H1 (cell line): ENCODE results near the gene PLPP4. TPM values are rescaled to one million over a fixed set of nuclear protein-coding genes. Genes with fewer than 3 reads are reported as not detected.
A peak's percentile ranks its signal among the peaks of the same experiment; 100 is the strongest.

ENCODE experiments used
- CTCF ChIA-PET: fragments of 300-600 bp; sonication (Branson Sonifier 250); formaldehyde crosslinking; loops from one replicate; lab custom pipeline; 2021; ENCODE audit not compliant: partially characterized antibody; lab: Charles Lee
- POLR2A ChIA-PET: fragments of 300-600 bp; sonication (Branson Sonifier 250); formaldehyde crosslinking; loops from one replicate; lab custom pipeline; 2021; ENCODE audit warnings: inconsistent platforms; ENCODE audit not compliant: partially characterized antibody; lab: Charles Lee
- DNase-seq, 2 experiments: peaks; one replicate each; pipeline versions ENCODE4 v3.0.0 to v3.0.0-alpha.2; 2010 to 2022; ENCODE audit warnings: low spot score in 2 of 2, low read depth in 1 of 2, mixed read lengths in 1 of 2
- FAIRE-seq: peaks from 2 replicates; lab custom pipeline; 2011; peaks lifted over from hg19 to GRCh38; lab: Jason Lieb, UNC
- H2AFZ ChIP-seq: 2 replicates; pipeline ENCODE4 v1.8.1; 2012; ENCODE audit warnings: low read length, inconsistent platforms
- H2AK5ac ChIP-seq: 2 replicates; pipeline ENCODE4 v1.6.1; 2013; ENCODE audit warnings: low read depth, low read length
- H2BK120ac ChIP-seq: replicated peaks from 2 replicates; pipeline ENCODE3; 2013; ENCODE audit warnings: low read depth, low read length, inconsistent platforms
- H2BK12ac ChIP-seq: 2 replicates; pipeline ENCODE4 v1.6.1; 2013; ENCODE audit warnings: low read depth, low read length
- H2BK15ac ChIP-seq: 2 replicates; pipeline ENCODE4 v1.6.1; 2013; ENCODE audit warnings: low read length
- H2BK20ac ChIP-seq: 2 replicates; pipeline ENCODE4 v1.6.1; 2013; ENCODE audit warnings: low read length
- H2BK5ac ChIP-seq: 2 replicates; pipeline ENCODE4 v1.6.1; 2013; ENCODE audit warnings: low read depth, low read length
- H3K14ac ChIP-seq: 2 replicates; pipeline ENCODE4 v1.6.1; 2013; ENCODE audit warnings: inconsistent platforms; ENCODE audit not compliant: insufficient read length
- H3K18ac ChIP-seq: 2 replicates; pipeline ENCODE4 v1.6.1; 2013; ENCODE audit warnings: low read length; ENCODE audit errors: extremely low read depth
- H3K23ac ChIP-seq: 2 replicates; pipeline ENCODE4 v1.6.1; 2013; ENCODE audit warnings: inconsistent platforms; ENCODE audit not compliant: insufficient read length
- H3K23me2 ChIP-seq: 2 replicates; pipeline ENCODE4 v1.6.1; 2013; ENCODE audit warnings: low read depth, low read length
- H3K27ac ChIP-seq: 2 replicates; pipeline ENCODE4 v1.6.1; 2011; ENCODE audit warnings: low read depth, low read length, inconsistent platforms
- H3K27me3 ChIP-seq, 4 experiments: replicated peaks in 1 of 4; 1 replicate in 1 of 4; 2 replicates in 3 of 4; pipeline versions ENCODE4 v1.6.1 to v1.8.1; 2011 to 2013; ENCODE audit warnings: low read length in 3 of 4, mild to moderate bottlenecking in 3 of 4, inconsistent platforms in 2 of 4, mixed read lengths in 2 of 4, moderate library complexity in 1 of 4; ENCODE audit not compliant: control insufficient read depth in 3 of 4, insufficient read depth in 3 of 4; ENCODE audit errors: extremely low read depth in 1 of 4
- H3K36me3 ChIP-seq, 4 experiments: 2 replicates each; pipeline versions ENCODE4 v1.6.1 to v1.8.1; 2011 to 2013; ENCODE audit warnings: mild to moderate bottlenecking in 4 of 4, low read length in 3 of 4, moderate library complexity in 2 of 4, control low read depth in 1 of 4, inconsistent platforms in 1 of 4; ENCODE audit not compliant: insufficient read depth in 4 of 4, control insufficient read depth in 2 of 4
- H3K4ac ChIP-seq: replicated peaks from 2 replicates; pipeline ENCODE3; 2013; ENCODE audit warnings: low read length, low read depth, mixed read lengths, inconsistent platforms; ENCODE audit not compliant: insufficient read length
- H3K4me1 ChIP-seq, 4 experiments: replicated peaks in 1 of 4; 1 replicate in 1 of 4; 2 replicates in 3 of 4; pipeline versions ENCODE4 v1.6.1 to v1.8.1; 2011 to 2013; ENCODE audit warnings: low read length in 3 of 4, inconsistent platforms in 2 of 4, mixed read lengths in 1 of 4; ENCODE audit not compliant: insufficient read depth in 4 of 4, control insufficient read depth in 3 of 4
- H3K4me2 ChIP-seq, 2 experiments: 2 replicates each; pipeline versions ENCODE4 v1.6.1 to v1.8.1; 2011 to 2013; ENCODE audit warnings: low read depth in 2 of 2, low read length in 2 of 2, control low read depth in 1 of 2, inconsistent platforms in 1 of 2, mild to moderate bottlenecking in 1 of 2; ENCODE audit not compliant: insufficient read depth in 1 of 2
- H3K4me3 ChIP-seq, 4 experiments: fragments of 200-600, 300-600 bp in 1 of 4; sonication (generic), shearing (Covaris generic), sonication (Bioruptor Twin) in 1 of 4; 2 replicates each; pipeline versions ENCODE4 v1.5.1 to v1.8.1; 2011 to 2016; ENCODE audit warnings: low read length in 4 of 4, low read depth in 3 of 4, control low read depth in 2 of 4, inconsistent platforms in 2 of 4, mild to moderate bottlenecking in 2 of 4, mixed read lengths in 1 of 4, moderate library complexity in 1 of 4; ENCODE audit not compliant: insufficient read depth in 2 of 4; ENCODE audit errors: extremely low read depth in 1 of 4
- H3K56ac ChIP-seq: replicated peaks from 2 replicates; pipeline ENCODE3; 2013; ENCODE audit warnings: low read depth, mild to moderate bottlenecking, mixed read lengths, low read length, inconsistent platforms; ENCODE audit not compliant: insufficient read length
- H3K79me1 ChIP-seq: 2 replicates; pipeline ENCODE4 v1.6.1; 2013; ENCODE audit warnings: low read depth, low read length, control low read depth
- H3K79me2 ChIP-seq, 2 experiments: 2 replicates each; pipeline versions ENCODE4 v1.6.1 to v1.8.1; 2012 to 2013; ENCODE audit warnings: low read length in 2 of 2, mild to moderate bottlenecking in 2 of 2, inconsistent platforms in 1 of 2; ENCODE audit not compliant: insufficient read depth in 2 of 2, control insufficient read depth in 1 of 2
- H3K9ac ChIP-seq, 4 experiments: replicated peaks in 1 of 4; 1 replicate in 1 of 4; 2 replicates in 3 of 4; pipeline versions ENCODE4 v1.6.1 to v1.8.1; 2011 to 2013; ENCODE audit warnings: low read depth in 3 of 4, low read length in 3 of 4, control low read depth in 2 of 4, mild to moderate bottlenecking in 2 of 4, moderate library complexity in 2 of 4, inconsistent platforms in 1 of 4; ENCODE audit errors: extremely low read depth in 1 of 4
- H3K9me3 ChIP-seq, 2 experiments: 2 replicates each; pipeline versions ENCODE4 v1.6.1 to v1.8.1; 2012 to 2013; ENCODE audit warnings: mild to moderate bottlenecking in 2 of 2, moderate library complexity in 2 of 2, control low read depth in 1 of 2, inconsistent platforms in 1 of 2, low read depth in 1 of 2, low read length in 1 of 2, mixed read lengths in 1 of 2; ENCODE audit not compliant: insufficient read depth in 2 of 2
- H4K20me1 ChIP-seq, 2 experiments: replicated peaks in 1 of 2; 2 replicates each; pipeline versions ENCODE3 to v1.8.1; 2011 to 2013; ENCODE audit warnings: inconsistent platforms in 2 of 2, low read length in 2 of 2, mild to moderate bottlenecking in 1 of 2; ENCODE audit not compliant: insufficient read depth in 2 of 2, control insufficient read depth in 1 of 2
- H4K5ac ChIP-seq: 2 replicates; pipeline ENCODE4 v1.6.1; 2013; ENCODE audit warnings: low read length, low read depth, mixed read lengths, inconsistent platforms; ENCODE audit not compliant: insufficient read length
- H4K8ac ChIP-seq: 2 replicates; pipeline ENCODE4 v1.8.0; 2013; ENCODE audit warnings: mild to moderate bottlenecking, moderate library complexity, low read length, inconsistent platforms; ENCODE audit not compliant: insufficient read depth; ENCODE audit errors: extremely low read depth
- H4K91ac ChIP-seq: replicated peaks from 2 replicates; pipeline ENCODE3; 2013; ENCODE audit warnings: low read length, mixed read lengths, inconsistent platforms; ENCODE audit not compliant: insufficient read length
- KDM5A ChIP-seq: fragments of 200-600 bp; IDR thresholded peaks from 2 replicates; pipeline ENCODE4 v1.7.1; 2012; ENCODE audit warnings: mild to moderate bottlenecking, low read length, inconsistent platforms, mixed read lengths
- POU5F1 ChIP-seq: IDR thresholded peaks from 2 replicates; pipeline ENCODE4 v1.6.1; 2011; ENCODE audit warnings: low read depth, mild to moderate bottlenecking, low read length, moderate library complexity
- SRF ChIP-seq: IDR thresholded peaks from 2 replicates; pipeline ENCODE4 v1.6.1; 2011; ENCODE audit warnings: mild to moderate bottlenecking, low read depth, low read length, moderate library complexity
- TAF1 ChIP-seq: IDR thresholded peaks from 2 replicates; pipeline ENCODE4 v1.6.1; 2011; ENCODE audit warnings: mild to moderate bottlenecking, low read depth, low read length
- WGBS, 2 experiments: shearing (Covaris generic) in 1 of 2; methylation state at CpG; one replicate each; pipeline versions ENCODE4 v1.1.6 to v1.1.7; 2013 to 2015; ENCODE audit warnings: low lambda C conversion rate in 2 of 2, mixed read lengths in 2 of 2, inconsistent platforms in 1 of 2, low coverage in 1 of 2, missing lambda C conversion rate in 1 of 2; ENCODE audit not compliant: insufficient replicate concordance in 2 of 2, insufficient coverage in 1 of 2, insufficient read length in 1 of 2; ENCODE audit errors: extremely low coverage in 1 of 2, missing lambda C conversion rate in 1 of 2; 5-methylcytosine and 5-hydroxymethylcytosine counted together
- polyA plus RNA-seq, 7 experiments: library from polyadenylated mRNA; depleted of rRNA in 3 of 7; stranded (reverse) in 5 of 7; unstranded in 2 of 7; fragments of >200 nt in 5 of 7; fragments of 200-250 nt in 2 of 7; gene quantifications; 1 replicate in 5 of 7; 2 replicates in 1 of 7; 4 replicates in 1 of 7; pipeline versions ENCODE4 v1.2.1 to v1.2.3, GENCODE V29; 2011 to 2013; ENCODE audit warnings: missing spikeins in 2 of 7, mixed read lengths in 2 of 7
- total RNA-seq: library from RNA; stranded (reverse); fragmentation: NEBNext Ultra II Directional; extraction: Animal tissue kit (Norgen Biotek cat#: 25700); gene quantifications from 2 replicates; pipeline ENCODE4 v1.2.1, GENCODE V29; 2021

PLPP4 gene
- total and polyA plus RNA-seq, 2 of the 8 experiments (the other 6 are each of a cell fraction or from before 2014, with no cell fraction given), result 0.30 TPM; not detected in 1

DNA sequence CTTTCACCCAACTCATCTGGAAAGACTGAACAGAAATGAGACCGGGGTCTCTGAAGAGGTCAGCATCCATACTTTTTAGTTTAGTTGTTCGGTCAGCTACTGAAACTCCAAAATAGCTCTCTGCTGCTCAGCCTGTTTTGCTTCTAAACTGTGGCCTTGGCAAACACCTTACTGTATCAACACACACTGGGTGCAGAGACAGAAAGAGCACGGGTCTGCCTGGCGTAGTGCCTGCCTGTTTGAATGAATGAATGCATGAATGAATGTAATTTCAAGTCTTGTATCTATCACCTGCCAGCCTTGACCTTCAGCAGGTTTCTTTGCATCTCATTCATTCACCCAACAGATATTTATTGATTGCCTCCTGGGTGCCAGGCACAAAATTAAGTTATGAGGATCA is 98.4 kb downstream of the PLPP4 start:
- no peak overlapping the region for H3K23ac ChIP-seq
- no peak overlapping the region for H3K56ac ChIP-seq
- no peak overlapping the region for H4K8ac ChIP-seq
- H2BK5ac ChIP-seq, result no peak overlapping the region
- no peaks in the 10 kb centered on the region for H3K27me3 ChIP-seq
- 83% methylated on average over 4 of the region's 4 CpGs; no CpG with 5 or more reads in 1 of the 2 experiments for WGBS, 2 experiments
- no peak overlapping the region for H3K27ac ChIP-seq
- no peak overlapping the region for H3K4ac ChIP-seq
- ChIA-PET POLR2A (no interaction called here), CTCF (interaction anchor here (0.7 to 1.5 kb wide), 3 partner anchors 17 to 181 kb away, joined by 3 to 4 read pairs (median 3); no protein-coding TSS in a partner anchor)
- no peak for FAIRE-seq
- H3K79me1 ChIP-seq, result no peaks in the 10 kb centered on the region
- no peak overlapping the region for H3K14ac ChIP-seq
- no peak for DNase-seq
- no peak overlapping the region for H3K18ac ChIP-seq
- no peak overlapping the region for H2BK20ac ChIP-seq
- H3K9me3 ChIP-seq, result peaks cover 0 to 5% of the 10 kb centered on the region in 2 experiments; a peak in 2 of 4 replicates
- TF ChIP-seq KDM5A (no peak), POU5F1 (no peak), TAF1 (no peak), SRF (no peak)
- peak overlapping the region; percentile 12 for H4K91ac ChIP-seq
- H3K4me1 ChIP-seq, result peaks cover 0 to 9% (median 5%) of the 10 kb centered on the region in 4 experiments; a peak in 4 of 7 replicates
- no peaks in the 10 kb centered on the region for H4K20me1 ChIP-seq
- 0 out of 2 replicates have a peak overlapping the region, but pooled peaks have one; percentile 18 for H2BK12ac ChIP-seq
- H2BK120ac ChIP-seq, result no peak overlapping the region
- H2AK5ac ChIP-seq, result no peak overlapping the region
- no peak overlapping the region for H2AFZ ChIP-seq
- no peak overlapping the region for H3K9ac ChIP-seq
- no peaks in the 10 kb centered on the region; the same call in 1 of the 2 replicates for H3K23me2 ChIP-seq
- H3K36me3 ChIP-seq, result no peaks in the 10 kb centered on the region
- peak overlapping the region in 1 of 2 experiments; percentile 19; a peak in 2 of 4 replicates for H3K4me2 ChIP-seq
- H2BK15ac ChIP-seq, result no peak overlapping the region
- H4K5ac ChIP-seq, result no peak overlapping the region
- H3K79me2 ChIP-seq, result no peaks in the 10 kb centered on the region
- no peak overlapping the region for H3K4me3 ChIP-seq
